GM19395 (cell line): ENCODE measurements around the gene GZF1.
A peak's percentile ranks its signal among the peaks of the same experiment; 100 is the strongest.

Experiments
- ATAC-seq: cut with Tn5 transposase; IDR thresholded peaks from one replicate; pipeline ENCODE4 v1.9.1; 2021; ENCODE audit warnings: mild to moderate bottlenecking, moderate library complexity; ENCODE audit not compliant: unreplicated experiment

The GZF1 gene

GRCh38 chr20:23361476-23362391 lies at the start of gene GZF1:
GZF1 (plus strand) TSS chr20:23362182; CDS start chr20:23364384, 2,202 bp downstream.
- peak; percentile 57 for ATAC-seq

- ATAC-seq, result no peak
These were observed 48.7 kb upstream of the GZF1 start for GRCh38 chr20:23313271-23313670.

GRCh38 chr20:23314699-23315098 lies 47.3 kb upstream of the GZF1 start:
- no peak for ATAC-seq

- ATAC-seq, result no peak
These were observed 46.9 kb upstream of the GZF1 start for GRCh38 chr20:23315099-23315498.

GRCh38 chr20:23316626-23317025 lies 45.4 kb upstream of the GZF1 start:
- ATAC-seq, result no peak

- no peak for ATAC-seq
These were observed 44.9 kb upstream of the GZF1 start for GRCh38 chr20:23317081-23317480.

GRCh38 chr20:23318347-23318746 lies 43.6 kb upstream of the GZF1 start:
- no peak for ATAC-seq

- ATAC-seq, result no peak
These were observed 41.7 kb upstream of the GZF1 start for GRCh38 chr20:23320317-23320716.

GRCh38 chr20:23325107-23325506 lies 36.9 kb upstream of the GZF1 start:
- no peak for ATAC-seq

- no peak for ATAC-seq
These were observed 35.2 kb upstream of the GZF1 start for GRCh38 chr20:23326774-23327173.

GRCh38 chr20:23327617-23328333 lies 34.2 kb upstream of the GZF1 start:
- ATAC-seq, result no peak

GRCh38 chr20:23331450-23332350 lies 30.3 kb upstream of the GZF1 start:
- ATAC-seq, result no peak

- ATAC-seq, result no peak
These were observed 29.5 kb upstream of the GZF1 start for GRCh38 chr20:23332467-23332866.

- no peak for ATAC-seq
These were observed 27.9 kb upstream of the GZF1 start for GRCh38 chr20:23334111-23334510.

- no peak for ATAC-seq
These were observed 26.5 kb upstream of the GZF1 start for GRCh38 chr20:23335521-23335920.

GRCh38 chr20:23336476-23336875 lies 25.5 kb upstream of the GZF1 start:
- no peak for ATAC-seq

GRCh38 chr20:23337312-23337711 lies 24.7 kb upstream of the GZF1 start:
- no peak for ATAC-seq

- ATAC-seq, result no peak
These were observed 22.0 kb upstream of the GZF1 start for GRCh38 chr20:23339986-23340385.

GRCh38 chr20:23340524-23340923 lies 21.5 kb upstream of the GZF1 start:
- no peak for ATAC-seq

- peak; percentile 72 for ATAC-seq
These were observed 20.9 kb upstream of the GZF1 start for GRCh38 chr20:23341073-23341472.

GRCh38 chr20:23343590-23343989 lies 18.4 kb upstream of the GZF1 start:
- no peak for ATAC-seq
